HepG2 (cell line): ENCODE results near the gene KRTAP5-6. TPM values are rescaled to one million over a fixed set of nuclear protein-coding genes. Genes with fewer than 3 reads are reported as not detected.

Experiments
- ATAC-seq: fragments of 200-7000 bp; cut with Tn5 transposase; 3 replicates; pipeline ENCODE4 v1.9.1; 2020; ENCODE audit warnings: mild to moderate bottlenecking, moderate library complexity
- BruUV-seq: library from RNA; stranded (reverse); fragments of 400-500 nt; replicated peaks from 2 replicates; lab custom pipeline; 2021; lab: Mats Ljungman, UMichigan
- CTCF ChIA-PET: fragments of 300-600 bp; formaldehyde crosslinking; extraction: SDS; loops from one replicate; lab custom pipeline; 2021; ENCODE audit warnings: low total read pairs, inconsistent platforms, low intra/inter-chr PET ratio; lab: Yijun Ruan, JAX
- POLR2A ChIA-PET: fragments of 350-600 bp; sonication (Branson Sonifier 250); formaldehyde crosslinking; loops from one replicate; lab custom pipeline; 2020; ENCODE audit warnings: antibody characterized with exemption, inconsistent platforms; lab: Yijun Ruan, JAX
- DNase-seq: peaks from one replicate; pipeline ENCODE4 v3.0.0-alpha.2; 2015; ENCODE audit warnings: low spot score
- FAIRE-seq: peaks from 3 replicates; lab custom pipeline; 2011; peaks lifted over from hg19 to GRCh38; lab: Jason Lieb, UNC
- H2AFZ ChIP-seq: one replicate; pipeline ENCODE4 v1.6.1; 2011; ENCODE audit warnings: low read length, inconsistent platforms
- H3K27ac ChIP-seq: fragments of 300-600 bp; 3 replicates; pipeline ENCODE4 v1.8.0; 2011; ENCODE audit warnings: mixed run types, mild to moderate bottlenecking, mixed read lengths, low read length, inconsistent platforms; ENCODE audit not compliant: insufficient read depth; ENCODE audit errors: extremely low read length
- H3K27me3 ChIP-seq, 2 experiments: fragments of 200-600 bp in 1 of 2; 2 replicates in 1 of 2; 3 replicates in 1 of 2; pipeline versions ENCODE4 v1.6.0 to v1.8.0; 2011; ENCODE audit warnings: low read length in 2 of 2, mild to moderate bottlenecking in 2 of 2, moderate library complexity in 2 of 2, inconsistent platforms in 1 of 2; ENCODE audit not compliant: insufficient read depth in 2 of 2, control insufficient read depth in 1 of 2
- H3K36me3 ChIP-seq, 2 experiments: fragments of 200-600 bp in 1 of 2; replicated peaks in 1 of 2; 2 replicates in 1 of 2; 3 replicates in 1 of 2; pipeline versions ENCODE4 v1.5.1 to v1.8.0; 2011; ENCODE audit warnings: low read length in 2 of 2, inconsistent platforms in 1 of 2; ENCODE audit not compliant: insufficient read depth in 2 of 2, control insufficient read depth in 1 of 2
- H3K4me1 ChIP-seq: 2 replicates; pipeline ENCODE4 v1.5.1; 2012; ENCODE audit warnings: low read length, inconsistent platforms; ENCODE audit not compliant: insufficient read depth
- H3K4me2 ChIP-seq: 2 replicates; pipeline ENCODE4 v1.6.0; 2011; ENCODE audit warnings: low read depth, low read length, inconsistent platforms
- H3K4me3 ChIP-seq, 3 experiments: fragments of 200-600 bp in 1 of 3; sonication (generic), shearing (Covaris generic) in 1 of 3; replicated peaks in 1 of 3; 2 replicates each; pipeline ENCODE4 v1.5.1; 2011 to 2016; ENCODE audit warnings: low read length in 3 of 3, inconsistent platforms in 2 of 3, low read depth in 2 of 3, mild to moderate bottlenecking in 2 of 3, control low read depth in 1 of 3, mixed read lengths in 1 of 3; ENCODE audit not compliant: insufficient read depth in 1 of 3
- H3K79me2 ChIP-seq: one replicate; pipeline ENCODE4 v1.6.1; 2011; ENCODE audit warnings: low read length, inconsistent platforms; ENCODE audit not compliant: insufficient read depth
- H3K9ac ChIP-seq: 2 replicates; pipeline ENCODE4 v1.6.0; 2011; ENCODE audit warnings: mild to moderate bottlenecking, low read depth, low read length, inconsistent platforms; ENCODE audit not compliant: insufficient read depth
- H3K9me3 ChIP-seq: 2 replicates; pipeline ENCODE4 v1.5.1; 2012; ENCODE audit warnings: mild to moderate bottlenecking, low read length
- H4K20me1 ChIP-seq: 2 replicates; pipeline ENCODE4 v1.6.0; 2011; ENCODE audit warnings: inconsistent platforms, mild to moderate bottlenecking, low read length, moderate library complexity; ENCODE audit not compliant: insufficient read depth
- BHLHE40 ChIP-seq: IDR thresholded peaks from 2 replicates; pipeline ENCODE4 v1.6.1; 2011; ENCODE audit warnings: low read length, improper control_type of control experiment
- DPF2 ChIP-seq: sonication (generic); formaldehyde crosslinking; IDR thresholded peaks from 2 replicates; pipeline ENCODE4 v1.4.0; 2020; ENCODE audit warnings: mild to moderate bottlenecking, low read depth, missing genetic modification reagents, borderline replicate concordance
- IRF2 ChIP-seq: IDR thresholded peaks from 2 replicates; pipeline ENCODE4 v1.6.1; 2018; ENCODE audit warnings: missing genetic modification reagents, missing compliant biosample characterization
- MED1 ChIP-seq: sonication (generic); formaldehyde crosslinking; IDR thresholded peaks from 2 replicates; pipeline ENCODE4 v1.4.0; 2020; ENCODE audit warnings: missing genetic modification reagents
- PHF20 ChIP-seq: sonication (generic); formaldehyde crosslinking; IDR thresholded peaks from 2 replicates; pipeline ENCODE4 v1.5.0; 2020; ENCODE audit warnings: mild to moderate bottlenecking, missing genetic modification reagents
- PITX1 ChIP-seq: sonication (generic); formaldehyde crosslinking; IDR thresholded peaks from 2 replicates; pipeline ENCODE4 v1.5.1; 2020; ENCODE audit warnings: mild to moderate bottlenecking, missing genetic modification reagents
- SNAI1 ChIP-seq: sonication (generic); formaldehyde crosslinking; IDR thresholded peaks from 2 replicates; pipeline ENCODE4 v1.5.0; 2020; ENCODE audit warnings: mild to moderate bottlenecking, missing genetic modification reagents, borderline replicate concordance
- U2AF1 ChIP-seq: fragments of 200-400 bp; formaldehyde crosslinking; optimal IDR thresholded peaks from 2 replicates; pipeline ENCODE3; 2017; ENCODE audit warnings: mild to moderate bottlenecking, low read depth, low read length
- ZBTB38 ChIP-seq: sonication (generic); formaldehyde crosslinking; IDR thresholded peaks from 2 replicates; pipeline ENCODE4 v1.5.1; 2020; ENCODE audit warnings: mild to moderate bottlenecking, missing genetic modification reagents
- ZFP36L2 ChIP-seq: sonication (generic); formaldehyde crosslinking; IDR thresholded peaks from 2 replicates; pipeline ENCODE4 v1.4.0; 2020; ENCODE audit warnings: missing genetic modification reagents
- ZNF282 ChIP-seq: fragments of 450-650 bp; IDR thresholded peaks from 2 replicates; pipeline ENCODE4 v1.6.1; 2018; ENCODE audit not compliant: partially characterized antibody
- ZNF792 ChIP-seq: IDR thresholded peaks from 2 replicates; pipeline ENCODE4 v1.6.1; 2016
- ZNF850 ChIP-seq: sonication (generic); formaldehyde crosslinking; conservative IDR thresholded peaks from 2 replicates; pipeline ENCODE4 v1.9.0; 2021; ENCODE audit warnings: mild to moderate bottlenecking, missing genetic modification reagents
- WGBS: methylation state at CpG from one replicate; pipeline ENCODE4 v1.1.6; 2017; ENCODE audit warnings: low lambda C conversion rate; 5-methylcytosine and 5-hydroxymethylcytosine counted together
- in situ Hi-C: cut with HindIII; loops from 2 replicates; pipeline ENCODE4 v1.10.0; 2017; ENCODE audit warnings: low pct_unique_long_range_greater_than_20kb; ENCODE audit not compliant: extremely low pct_ligation_motif_present
- intact Hi-C: fragments of 100-400 bp; cut with micrococcal nuclease; formaldehyde crosslinking; loops from one replicate; pipeline ENCODE4 v1.10.0; 2022; ENCODE audit not compliant: unreplicated experiment
- polyA plus RNA-seq, 8 experiments: library from polyadenylated mRNA; depleted of rRNA in 3 of 8; stranded (reverse) in 7 of 8; unstranded in 1 of 8; fragments of >200 nt; fragmentation: Illumina TruSeq in 4 of 8; extraction: Trizol in 4 of 8; gene quantifications; 2 replicates each; pipeline versions ENCODE4 v1.2.1 to v1.2.3, GENCODE V29; 2011 to 2016; ENCODE audit warnings: low read depth in 4 of 8, missing spikeins in 1 of 8, mixed read lengths in 1 of 8; ENCODE audit not compliant: insufficient read depth in 1 of 8
- total RNA-seq, 5 experiments: library from RNA; depleted of rRNA; stranded (reverse); fragments of >200 nt; fragmentation: Illumina TruSeq; extraction: Trizol; gene quantifications; 2 replicates each; pipeline ENCODE4 v1.2.3, GENCODE V29; 2016; ENCODE audit warnings: low read depth in 1 of 5
- TF ChIP-seq, protein P1 (sequence below): sonication (generic); formaldehyde crosslinking; IDR thresholded peaks from 2 replicates; pipeline ENCODE4 v1.5.1; 2020; ENCODE audit warnings: mild to moderate bottlenecking, missing genetic modification reagents, moderate library complexity
- TF ChIP-seq, protein P2 (sequence below): sonication (generic); formaldehyde crosslinking; IDR thresholded peaks from 2 replicates; pipeline ENCODE4 v1.5.1; 2020; ENCODE audit warnings: mild to moderate bottlenecking, missing genetic modification reagents, moderate library complexity
- TF ChIP-seq, protein P3 (sequence below): sonication (generic); formaldehyde crosslinking; IDR thresholded peaks from 2 replicates; pipeline ENCODE4 v1.4.0; 2020; ENCODE audit warnings: missing genetic modification reagents
- TF ChIP-seq, protein P4 (sequence below): sonication (generic); formaldehyde crosslinking; IDR thresholded peaks from 2 replicates; pipeline ENCODE4 v1.9.0; 2021; ENCODE audit warnings: missing genetic modification reagents, borderline replicate concordance

KRTAP5-6 gene
- total and polyA plus RNA-seq, 2 of the 13 experiments (the other 11 are each of a cell fraction or from before 2014, with no cell fraction given), result not detected

DNA sequence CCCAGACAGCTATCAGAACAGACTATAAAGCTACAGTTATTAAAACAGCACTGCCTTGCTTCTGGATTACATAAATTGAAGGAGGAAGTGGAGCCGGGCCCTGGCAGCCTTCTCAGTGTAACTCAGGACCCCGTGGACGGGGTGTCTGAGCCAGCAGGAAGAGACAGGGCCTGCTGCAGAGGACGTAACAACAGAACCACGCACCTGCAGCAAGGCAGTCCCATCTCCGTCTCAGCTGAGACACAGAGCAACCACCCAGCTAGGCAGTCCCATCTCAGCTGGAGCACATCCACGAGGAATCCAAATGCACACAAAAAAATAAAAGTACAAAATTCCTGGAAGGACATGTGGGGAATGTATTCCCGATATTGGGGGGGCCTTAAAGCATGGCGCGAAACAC lies 17.1 kb upstream of the KRTAP5-6 start:
- peak overlapping the region; percentile 39 for H3K27ac ChIP-seq
- H3K4me1 ChIP-seq, result peaks cover 73% of the 10 kb centered on the region
- no peak overlapping the region for H3K9ac ChIP-seq
- CTCF ChIA-PET, result no interaction called here
- no peak for DNase-seq
- 96% methylated on average over 10 of the region's 10 CpGs for WGBS
- H2AFZ ChIP-seq, result no peak overlapping the region
- no peak overlapping the region for H3K4me3 ChIP-seq
- no peaks in the 10 kb centered on the region for H3K36me3 ChIP-seq
- no TSS peak for BruUV-seq
- no peaks in the 10 kb centered on the region for H3K27me3 ChIP-seq
- no peak for FAIRE-seq
- ATAC-seq, result no peak
- H3K4me2 ChIP-seq, result no peak overlapping the region
- in situ Hi-C loops (no loop called here), intact Hi-C loops (no loop called here)
- POLR2A ChIA-PET, result interaction anchor here (2.0 kb wide), 1 partner anchor 11 kb away, joined by 22 read pairs; no protein-coding TSS in a partner anchor
- no peaks in the 10 kb centered on the region for H4K20me1 ChIP-seq
- H3K9me3 ChIP-seq, result no peaks in the 10 kb centered on the region
- no peaks in the 10 kb centered on the region for H3K79me2 ChIP-seq
- TF ChIP-seq BHLHE40, result no peak
- no peak for TF ChIP-seq IRF2
- TF ChIP-seq, protein P1, sequence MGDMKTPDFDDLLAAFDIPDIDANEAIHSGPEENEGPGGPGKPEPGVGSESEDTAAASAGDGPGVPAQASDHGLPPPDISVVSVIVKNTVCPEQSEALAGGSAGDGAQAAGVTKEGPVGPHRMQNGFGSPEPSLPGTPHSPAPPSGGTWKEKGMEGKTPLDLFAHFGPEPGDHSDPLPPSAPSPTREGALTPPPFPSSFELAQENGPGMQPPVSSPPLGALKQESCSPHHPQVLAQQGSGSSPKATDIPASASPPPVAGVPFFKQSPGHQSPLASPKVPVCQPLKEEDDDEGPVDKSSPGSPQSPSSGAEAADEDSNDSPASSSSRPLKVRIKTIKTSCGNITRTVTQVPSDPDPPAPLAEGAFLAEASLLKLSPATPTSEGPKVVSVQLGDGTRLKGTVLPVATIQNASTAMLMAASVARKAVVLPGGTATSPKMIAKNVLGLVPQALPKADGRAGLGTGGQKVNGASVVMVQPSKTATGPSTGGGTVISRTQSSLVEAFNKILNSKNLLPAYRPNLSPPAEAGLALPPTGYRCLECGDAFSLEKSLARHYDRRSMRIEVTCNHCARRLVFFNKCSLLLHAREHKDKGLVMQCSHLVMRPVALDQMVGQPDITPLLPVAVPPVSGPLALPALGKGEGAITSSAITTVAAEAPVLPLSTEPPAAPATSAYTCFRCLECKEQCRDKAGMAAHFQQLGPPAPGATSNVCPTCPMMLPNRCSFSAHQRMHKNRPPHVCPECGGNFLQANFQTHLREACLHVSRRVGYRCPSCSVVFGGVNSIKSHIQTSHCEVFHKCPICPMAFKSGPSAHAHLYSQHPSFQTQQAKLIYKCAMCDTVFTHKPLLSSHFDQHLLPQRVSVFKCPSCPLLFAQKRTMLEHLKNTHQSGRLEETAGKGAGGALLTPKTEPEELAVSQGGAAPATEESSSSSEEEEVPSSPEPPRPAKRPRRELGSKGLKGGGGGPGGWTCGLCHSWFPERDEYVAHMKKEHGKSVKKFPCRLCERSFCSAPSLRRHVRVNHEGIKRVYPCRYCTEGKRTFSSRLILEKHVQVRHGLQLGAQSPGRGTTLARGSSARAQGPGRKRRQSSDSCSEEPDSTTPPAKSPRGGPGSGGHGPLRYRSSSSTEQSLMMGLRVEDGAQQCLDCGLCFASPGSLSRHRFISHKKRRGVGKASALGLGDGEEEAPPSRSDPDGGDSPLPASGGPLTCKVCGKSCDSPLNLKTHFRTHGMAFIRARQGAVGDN (CRISPR knock-in tag), result peak; percentile 58
- no peak for TF ChIP-seq ZNF850 (CRISPR knock-in tag)
- TF ChIP-seq ZBTB38, result peak; percentile 88
- no peak for TF ChIP-seq U2AF1
- TF ChIP-seq ZFP36L2 (CRISPR knock-in tag), result no peak
- TF ChIP-seq, protein P2, sequence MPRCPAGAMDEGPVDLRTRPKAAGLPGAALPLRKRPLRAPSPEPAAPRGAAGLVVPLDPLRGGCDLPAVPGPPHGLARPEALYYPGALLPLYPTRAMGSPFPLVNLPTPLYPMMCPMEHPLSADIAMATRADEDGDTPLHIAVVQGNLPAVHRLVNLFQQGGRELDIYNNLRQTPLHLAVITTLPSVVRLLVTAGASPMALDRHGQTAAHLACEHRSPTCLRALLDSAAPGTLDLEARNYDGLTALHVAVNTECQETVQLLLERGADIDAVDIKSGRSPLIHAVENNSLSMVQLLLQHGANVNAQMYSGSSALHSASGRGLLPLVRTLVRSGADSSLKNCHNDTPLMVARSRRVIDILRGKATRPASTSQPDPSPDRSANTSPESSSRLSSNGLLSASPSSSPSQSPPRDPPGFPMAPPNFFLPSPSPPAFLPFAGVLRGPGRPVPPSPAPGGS (CRISPR knock-in tag), result no peak
- TF ChIP-seq DPF2 (CRISPR knock-in tag), result no peak
- TF ChIP-seq PHF20 (CRISPR knock-in tag), result no peak
- no peak for TF ChIP-seq ZNF282
- no peak for TF ChIP-seq ZNF792
- peak; percentile 36; the same call in 1 of the 2 replicates for TF ChIP-seq MED1 (CRISPR knock-in tag)
- TF ChIP-seq, protein P3, sequence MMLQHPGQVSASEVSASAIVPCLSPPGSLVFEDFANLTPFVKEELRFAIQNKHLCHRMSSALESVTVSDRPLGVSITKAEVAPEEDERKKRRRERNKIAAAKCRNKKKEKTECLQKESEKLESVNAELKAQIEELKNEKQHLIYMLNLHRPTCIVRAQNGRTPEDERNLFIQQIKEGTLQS (CRISPR knock-in tag), result no peak
- TF ChIP-seq, protein P4, sequence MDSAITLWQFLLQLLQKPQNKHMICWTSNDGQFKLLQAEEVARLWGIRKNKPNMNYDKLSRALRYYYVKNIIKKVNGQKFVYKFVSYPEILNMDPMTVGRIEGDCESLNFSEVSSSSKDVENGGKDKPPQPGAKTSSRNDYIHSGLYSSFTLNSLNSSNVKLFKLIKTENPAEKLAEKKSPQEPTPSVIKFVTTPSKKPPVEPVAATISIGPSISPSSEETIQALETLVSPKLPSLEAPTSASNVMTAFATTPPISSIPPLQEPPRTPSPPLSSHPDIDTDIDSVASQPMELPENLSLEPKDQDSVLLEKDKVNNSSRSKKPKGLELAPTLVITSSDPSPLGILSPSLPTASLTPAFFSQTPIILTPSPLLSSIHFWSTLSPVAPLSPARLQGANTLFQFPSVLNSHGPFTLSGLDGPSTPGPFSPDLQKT (CRISPR knock-in tag), result no peak
- no peak for TF ChIP-seq PITX1 (CRISPR knock-in tag)
- TF ChIP-seq SNAI1 (CRISPR knock-in tag), result no peak
